GM21447 (cell line): ENCODE measurements around the gene TMTC1.

Experiments
- ATAC-seq: cut with Tn5 transposase; IDR thresholded peaks from one replicate; pipeline ENCODE4 v1.9.1; 2021; ENCODE audit not compliant: unreplicated experiment

TMTC1 gene

DNA sequence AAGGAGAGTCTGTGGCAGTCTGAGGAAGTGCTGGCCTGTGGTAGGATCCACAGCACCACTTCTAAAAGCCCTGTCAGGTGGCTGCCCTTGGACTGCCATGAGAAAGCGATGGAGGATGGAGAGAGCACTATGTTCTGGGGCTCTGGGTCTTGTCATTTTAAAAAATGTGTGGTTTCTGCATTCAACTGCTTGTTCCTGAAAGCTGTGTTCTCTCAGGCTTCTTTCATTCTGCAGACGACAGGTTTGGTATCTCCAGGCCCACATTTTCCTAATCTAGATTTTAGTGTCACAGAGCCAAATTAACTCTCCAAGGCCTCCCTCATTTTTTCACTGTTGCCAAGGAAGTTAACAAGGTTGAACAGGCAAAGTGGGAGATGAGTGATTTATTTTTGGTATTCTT, 296.8 kb downstream of the TMTC1 start:
- no peak for ATAC-seq

DNA sequence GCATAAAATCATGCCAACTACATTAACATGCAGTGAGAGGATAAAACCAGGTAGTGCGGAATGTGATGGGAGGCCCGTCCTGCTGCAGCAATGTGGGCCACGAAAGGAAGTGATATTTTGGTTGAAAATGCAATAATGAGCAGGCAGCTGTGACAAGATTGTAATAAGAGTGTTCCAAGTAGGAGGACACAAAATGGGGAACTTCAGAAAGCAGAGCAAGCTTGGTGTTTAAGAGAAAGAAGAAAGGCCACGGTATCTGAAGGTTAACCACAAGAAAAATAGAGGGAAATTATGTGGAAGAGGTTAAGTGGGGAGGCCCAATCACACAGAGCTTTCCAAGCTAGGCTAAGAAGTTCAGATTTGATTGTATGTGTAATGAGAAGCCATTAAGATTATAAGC, 320.5 kb downstream of the TMTC1 start:
- ATAC-seq = no peak

DNA sequence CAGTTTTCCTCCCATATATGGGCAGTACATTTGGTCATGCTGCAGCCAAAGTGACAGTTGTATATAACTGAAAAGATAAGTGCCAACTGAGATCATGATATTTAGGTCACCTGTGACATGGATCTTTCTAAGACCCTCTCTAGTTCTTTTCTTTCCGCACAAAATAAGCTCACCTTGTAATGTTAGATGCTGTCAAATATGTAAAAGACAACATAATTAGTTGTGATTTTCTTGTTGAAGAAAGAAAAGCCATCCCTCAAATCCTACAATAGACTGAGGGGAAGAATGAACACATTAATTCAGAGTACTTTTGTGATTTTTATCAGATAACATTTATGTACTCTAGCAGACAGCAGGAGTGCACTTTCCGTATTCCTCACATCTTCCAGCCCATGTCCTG, 323.7 kb downstream of the TMTC1 start:
- no peak for ATAC-seq

DNA sequence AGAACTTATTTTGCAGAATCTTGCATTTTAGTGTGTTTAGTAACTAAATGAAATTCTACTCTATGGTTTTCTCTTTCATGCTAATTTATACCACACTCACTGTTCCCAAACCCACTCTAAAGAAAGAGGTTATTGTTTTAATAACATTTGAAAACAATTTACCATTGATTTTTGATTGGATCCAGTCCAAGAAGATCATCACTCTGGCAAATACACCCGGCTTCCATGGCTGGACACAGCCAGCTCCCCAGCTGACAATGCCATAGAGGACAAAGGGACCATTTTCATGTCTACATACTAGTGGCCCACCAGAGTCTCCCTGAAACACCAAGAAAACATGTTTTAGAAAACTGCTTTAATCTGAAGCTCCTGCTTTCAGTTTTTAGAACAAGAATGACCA, 328.7 kb downstream of the TMTC1 start:
- no peak for ATAC-seq

DNA sequence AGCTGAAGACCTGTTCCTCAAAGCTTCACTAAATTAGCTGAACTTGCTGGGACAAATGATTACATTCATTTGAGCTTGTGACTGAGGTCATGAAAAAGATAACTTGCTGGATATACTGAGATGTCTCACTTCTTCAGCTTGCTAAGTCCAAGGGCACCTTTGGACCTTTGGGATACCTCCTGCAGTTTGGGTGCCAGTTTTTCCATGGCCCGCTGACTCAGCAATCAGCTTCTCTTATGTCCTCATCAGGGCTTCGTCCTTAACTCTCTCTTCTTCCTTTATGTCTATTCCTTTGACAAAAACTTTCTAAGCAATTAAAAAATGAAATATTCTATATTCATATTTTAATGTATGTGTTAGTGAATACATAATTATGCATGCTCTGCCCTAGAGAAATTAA, 331.9 kb downstream of the TMTC1 start:
- ATAC-seq = no peak
